ENCODE measurements around the gene ECPAS.
"Not testable (repeated sequence)": the region's sequence is repeated elsewhere in the genome, so short reads cannot be mapped to it uniquely, and the experiment has no call there.

The ECPAS gene

GRCh38 chr9:111334318-111334863 lies 149.8 kb downstream of the ECPAS start:
- not testable (repeated sequence) for DNase-seq

- DNase-seq: no peak
These were observed 154.1 kb downstream of the ECPAS start, which contains the start of gene OR2K2 for GRCh38 chr9:111330124-111330523. Gene OR2K2, minus strand, starts transcription at chr9:111330224. Its CDS starts 1,791 bp downstream, at chr9:111328433.

- no peak for DNase-seq
These were observed 163.6 kb downstream of the ECPAS start for GRCh38 chr9:111320631-111321030.

GRCh38 chr9:111316796-111317195 lies 167.4 kb downstream of the ECPAS start:
- DNase-seq: no peak
